Measurements from ENCODE around the gene LPA.
"Not testable (repeated sequence)": the region's sequence is repeated elsewhere in the genome, so short reads cannot be mapped to it uniquely, and the experiment has no call there.

LPA gene

DNA sequence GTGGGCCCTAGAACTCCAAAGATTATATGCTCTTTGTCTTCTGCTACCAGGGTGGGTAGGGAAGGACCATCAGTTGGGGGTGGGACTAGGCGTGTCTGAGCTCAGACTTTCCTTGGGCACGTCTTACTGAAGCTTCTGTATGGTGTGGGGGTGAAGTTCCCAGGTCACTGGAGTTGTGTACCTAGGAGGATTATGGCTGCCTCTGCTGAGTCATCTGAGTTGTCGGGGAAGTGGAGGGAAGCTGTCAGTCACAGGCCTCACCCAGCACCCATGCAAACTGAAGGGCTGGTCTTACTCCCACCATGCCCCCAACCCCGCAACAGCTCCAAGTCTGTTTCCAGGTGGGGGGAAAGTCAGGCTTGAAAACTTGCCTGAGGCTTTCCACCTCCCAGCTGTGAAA, 90.1 kb downstream of the LPA start:
- TF ChIP-seq GATA1 (IDR thresholded peaks at IDR 0.05; ENCODE audit: low read depth, low read length) = no peak
- no peak for TF ChIP-seq POLR2A (IDR thresholded peaks at IDR 0.05; ENCODE audit: low read length)
- no peak for DNase-seq

DNA sequence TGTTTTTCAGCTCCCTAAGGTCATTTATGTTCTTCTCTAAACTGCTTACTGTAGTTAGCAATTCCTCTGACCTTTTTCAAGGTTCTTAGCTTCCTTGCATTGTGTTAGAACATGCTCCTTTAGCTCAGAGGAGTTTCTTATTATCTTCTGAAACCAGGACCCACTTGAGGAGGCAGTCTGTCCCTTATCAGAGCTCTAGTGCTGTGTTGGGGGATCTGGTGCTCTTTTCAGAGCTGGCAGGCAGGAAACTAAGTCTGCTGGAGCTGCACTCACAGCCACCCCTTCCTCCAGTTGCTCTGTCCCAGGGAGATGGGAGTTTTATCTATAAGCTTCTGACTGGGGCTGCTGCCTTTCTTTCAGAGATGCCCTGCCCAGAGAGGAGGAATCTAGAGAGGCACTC, 92.9 kb downstream of the LPA start:
- DNase-seq = not testable (repeated sequence)

DNA sequence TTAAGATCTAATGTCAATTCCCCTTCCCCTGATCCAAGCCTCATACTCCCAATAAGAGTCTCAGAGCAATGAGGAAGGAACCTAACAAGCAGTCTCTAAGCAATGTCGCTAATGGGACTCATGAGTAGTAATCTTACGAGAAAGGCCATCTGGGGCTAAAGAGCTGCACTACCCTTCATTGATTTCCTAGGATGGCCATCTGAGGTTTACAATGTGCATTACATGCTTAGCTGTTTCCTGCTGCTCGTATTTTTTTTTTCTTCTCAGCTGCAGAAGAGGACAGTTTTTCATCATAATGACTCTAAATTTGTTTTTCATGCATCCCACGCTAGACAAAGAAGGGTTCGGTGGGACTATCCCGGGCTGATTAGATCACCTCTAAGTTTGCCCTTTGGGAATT, 119.3 kb downstream of the LPA start:
- DNase-seq = no peak

DNA sequence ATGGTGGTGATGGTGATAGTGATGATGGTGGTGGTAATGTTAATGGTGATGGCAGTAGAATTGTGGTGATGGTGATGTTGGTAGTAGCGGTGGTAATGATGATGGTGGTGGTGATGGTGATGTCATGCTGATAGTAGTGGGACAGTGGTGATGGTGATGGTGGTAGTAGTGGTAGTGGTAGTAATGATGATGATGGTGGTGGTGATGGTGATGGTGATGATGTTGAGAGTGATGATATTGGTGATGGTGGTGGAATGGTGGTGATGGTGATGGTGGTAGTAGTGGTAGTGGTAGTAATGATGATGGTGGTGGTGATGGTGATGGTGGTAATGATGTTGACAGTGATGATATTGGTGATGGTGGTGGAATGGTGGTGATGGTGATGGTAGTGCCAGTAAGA, 128.8 kb downstream of the LPA start:
- DNase-seq = no peak
- TF ChIP-seq GATA1 (IDR thresholded peaks at IDR 0.05; ENCODE audit: low read depth, low read length) (no peak), POLR2A (IDR thresholded peaks at IDR 0.05; ENCODE audit: low read length) (no peak)

More for the DNA sequence above, 119.3 kb downstream of the LPA start:
- TF ChIP-seq POLR2A (IDR thresholded peaks at IDR 0.05; ENCODE audit: low read length) (no peak), GATA1 (IDR thresholded peaks at IDR 0.05; ENCODE audit: low read depth, low read length) (no peak)

DNA sequence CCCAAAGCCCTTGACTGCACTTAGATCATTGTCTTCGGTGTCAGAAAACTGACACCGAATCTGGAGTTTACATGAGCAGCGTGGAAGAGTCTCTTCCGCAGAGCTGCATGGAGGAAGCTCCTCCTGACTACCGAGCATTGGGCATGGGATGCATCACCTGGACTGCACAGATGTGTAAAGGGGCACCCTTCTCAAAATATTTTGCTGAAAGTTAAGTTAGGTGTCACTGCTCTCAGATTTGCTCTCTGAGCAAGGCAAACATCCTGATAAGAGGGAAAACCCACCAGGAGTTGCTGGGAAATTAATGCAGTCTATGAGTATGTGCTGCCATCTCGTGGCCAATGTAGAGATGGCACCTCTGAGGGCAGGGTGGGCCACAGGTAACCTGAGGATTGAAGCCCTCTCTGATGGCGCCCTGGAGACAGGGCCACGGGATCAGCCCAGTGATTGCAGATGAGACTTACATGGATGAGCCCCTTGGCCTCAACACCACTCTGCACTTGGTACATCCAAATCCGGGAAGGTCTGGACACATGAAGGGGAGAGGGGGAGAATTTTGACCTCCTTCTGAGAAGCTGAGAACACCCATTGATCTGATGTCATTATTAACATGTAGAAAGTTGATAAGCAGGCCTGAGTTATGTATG, 129.9 kb downstream of the LPA start:
- TF ChIP-seq POLR2A (IDR thresholded peaks at IDR 0.05; ENCODE audit: low read length) (no peak), GATA1 (IDR thresholded peaks at IDR 0.05; ENCODE audit: low read depth, low read length) (no peak)
- DNase-seq = peak; percentile 5 to 47

DNA sequence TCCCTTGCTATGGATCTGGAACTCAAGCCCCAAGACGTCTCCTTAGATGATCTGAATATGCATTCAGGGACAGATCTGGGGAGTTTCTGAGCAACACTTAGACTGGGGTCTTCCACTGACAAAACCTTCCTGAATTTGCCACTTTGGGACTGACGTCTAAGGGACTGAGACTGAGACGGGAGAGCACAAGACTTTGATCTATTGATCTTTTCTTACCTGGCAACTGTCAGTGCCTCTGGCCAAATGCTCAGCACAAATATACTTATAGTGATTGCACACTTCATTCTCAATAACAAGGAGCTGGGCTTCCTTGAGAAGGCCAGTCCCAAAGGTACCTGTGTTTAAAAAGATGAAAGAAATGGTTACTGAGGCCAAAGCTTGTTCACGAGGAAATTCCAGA, 131.8 kb downstream of the LPA start:
- TF ChIP-seq POLR2A (IDR thresholded peaks at IDR 0.05; ENCODE audit: low read length) (no peak), GATA1 (IDR thresholded peaks at IDR 0.05; ENCODE audit: low read depth, low read length) (no peak)
- no peak for DNase-seq

DNA sequence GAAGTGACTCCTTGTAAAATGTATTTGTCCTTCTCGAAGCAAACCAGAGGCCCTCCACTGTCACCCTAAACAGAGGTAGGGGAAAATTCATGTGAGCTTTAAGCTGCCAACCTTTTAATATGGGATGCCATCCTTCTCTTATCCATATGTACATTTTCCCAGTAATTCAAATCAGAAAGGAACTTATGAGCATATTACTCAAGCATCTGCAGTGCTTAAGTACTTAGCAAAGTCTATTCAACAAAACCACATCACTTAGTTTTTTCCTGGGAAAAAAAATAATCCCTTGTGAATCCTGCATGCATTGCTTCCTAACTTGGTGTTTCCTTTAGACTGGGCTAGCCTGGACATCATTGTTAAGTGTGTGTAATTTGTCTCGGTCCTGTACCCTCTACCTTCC, 132.2 kb downstream of the LPA start:
- TF ChIP-seq GATA1 (IDR thresholded peaks at IDR 0.05; ENCODE audit: low read depth, low read length) = no peak
- no peak for TF ChIP-seq POLR2A (IDR thresholded peaks at IDR 0.05; ENCODE audit: low read length)

DNA sequence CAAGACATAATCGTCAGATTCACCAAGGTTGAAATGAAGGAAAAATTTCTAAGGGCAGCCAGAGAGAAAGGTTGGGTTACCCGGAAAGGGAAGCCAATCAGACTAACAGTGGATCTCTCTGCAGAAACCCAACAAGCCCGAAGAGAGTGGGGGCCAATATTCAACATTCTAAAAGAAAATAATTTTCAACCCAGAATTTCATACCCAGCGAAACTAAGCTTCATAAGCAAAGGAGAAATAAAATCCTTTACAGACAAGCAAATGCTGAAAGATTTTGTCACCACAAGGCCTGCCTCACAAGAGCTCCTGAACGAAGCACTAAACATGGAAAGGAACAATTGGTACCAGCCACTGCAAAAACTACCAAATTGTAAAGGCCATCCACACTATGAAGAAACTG, 134.6 kb downstream of the LPA start:
- not testable (repeated sequence) for DNase-seq

More for the DNA sequence above, 132.2 kb downstream of the LPA start:
- DNase-seq = no peak

DNA sequence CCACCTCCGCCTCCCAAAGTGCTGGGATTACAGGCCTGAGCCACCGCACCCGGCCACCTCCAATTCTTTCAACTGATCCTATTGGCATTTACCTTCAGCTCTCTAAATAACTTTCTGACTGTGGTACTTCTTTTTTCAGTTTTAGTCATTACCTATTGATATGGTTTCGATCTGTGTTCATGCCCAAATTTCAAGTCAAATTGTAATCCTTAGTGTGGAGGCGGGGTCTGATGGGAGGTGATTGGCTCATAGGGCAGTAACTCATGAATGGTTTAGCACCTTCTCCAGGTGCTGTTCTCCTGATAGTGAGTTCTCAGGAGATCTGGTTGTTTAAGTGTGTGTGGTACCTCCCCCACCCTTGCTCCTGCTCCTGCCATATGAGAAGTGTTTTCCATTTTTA, 140.9 kb downstream of the LPA start:
- TF ChIP-seq POLR2A (IDR thresholded peaks at IDR 0.05; ENCODE audit: low read length) (no peak), GATA1 (IDR thresholded peaks at IDR 0.05; ENCODE audit: low read depth, low read length) (no peak)
- DNase-seq = no peak

DNA sequence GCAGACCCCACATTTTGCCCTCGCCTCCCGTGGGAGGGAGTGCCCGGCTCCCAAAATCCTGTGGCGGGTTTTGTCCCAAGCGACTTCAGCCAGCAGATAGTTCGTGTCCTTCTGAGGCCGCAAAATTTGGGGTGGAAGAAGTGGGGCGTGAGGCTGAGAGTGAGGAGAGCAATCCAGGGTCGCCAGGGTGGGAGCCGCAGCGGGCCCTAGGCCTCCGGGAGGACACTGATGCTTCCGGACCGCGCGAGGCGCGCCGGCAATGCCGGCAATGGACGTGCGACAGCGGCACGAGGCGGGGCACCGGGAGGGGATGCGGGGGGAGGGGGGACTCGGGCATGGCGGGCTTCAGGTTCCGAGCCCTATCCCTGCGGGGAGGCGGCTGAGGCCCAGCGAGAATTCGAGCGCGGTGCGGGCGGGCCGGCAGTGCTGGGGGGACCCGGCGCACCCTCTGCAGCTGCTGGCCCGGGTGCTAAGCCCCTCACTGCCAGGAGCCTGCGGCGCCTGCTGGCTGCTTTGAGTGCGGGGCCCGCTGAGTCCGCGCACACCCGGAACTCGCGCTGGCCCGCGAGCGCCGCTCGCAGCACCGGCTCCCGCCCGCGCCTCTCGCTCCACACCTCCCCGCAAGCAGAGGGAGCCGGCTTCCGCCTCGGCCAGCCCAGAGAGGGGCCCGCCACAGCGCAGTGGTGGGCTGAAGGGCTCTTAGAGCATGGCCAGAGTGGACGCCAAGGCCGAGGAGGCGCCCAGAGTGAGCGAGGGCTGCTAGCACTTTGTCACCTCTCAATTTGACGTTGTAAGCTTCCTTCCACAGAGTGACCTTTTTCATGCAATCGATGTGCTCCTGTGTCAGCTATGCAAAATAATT, 143.8 kb downstream of the LPA start:
- TF ChIP-seq POLR2A (IDR thresholded peaks at IDR 0.05; ENCODE audit: low read length) = no peak
- no peak for TF ChIP-seq GATA1 (IDR thresholded peaks at IDR 0.05; ENCODE audit: low read depth, low read length)
- peak in 1 of 2 experiments; percentile 31 for DNase-seq

DNA sequence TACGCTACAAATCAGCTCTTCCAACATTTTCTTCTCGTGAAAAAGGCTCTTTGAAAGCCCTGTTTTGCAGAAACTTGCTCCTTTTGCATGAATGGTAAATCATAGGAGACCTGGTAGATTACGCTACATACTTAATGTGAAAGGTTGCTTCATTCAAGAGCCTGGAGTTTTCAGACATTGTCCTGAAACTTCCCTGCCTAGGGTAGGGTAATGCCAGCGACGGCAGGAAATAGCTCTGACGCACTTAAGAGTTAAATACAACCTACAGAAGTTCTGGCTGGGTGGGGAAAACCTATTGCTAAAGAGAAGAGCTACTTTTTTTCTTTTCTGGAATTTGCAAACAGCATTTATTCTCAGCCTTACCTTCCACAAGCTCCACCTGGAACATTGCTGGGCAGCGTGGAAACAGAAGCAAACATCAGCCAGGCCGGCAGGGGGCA, 144.5 kb downstream of the LPA start:
- TF ChIP-seq POLR2A (IDR thresholded peaks at IDR 0.05; ENCODE audit: low read length) (no peak), GATA1 (IDR thresholded peaks at IDR 0.05; ENCODE audit: low read depth, low read length) (no peak)
- peak in 1 of 2 experiments; percentile 65 for DNase-seq

DNA sequence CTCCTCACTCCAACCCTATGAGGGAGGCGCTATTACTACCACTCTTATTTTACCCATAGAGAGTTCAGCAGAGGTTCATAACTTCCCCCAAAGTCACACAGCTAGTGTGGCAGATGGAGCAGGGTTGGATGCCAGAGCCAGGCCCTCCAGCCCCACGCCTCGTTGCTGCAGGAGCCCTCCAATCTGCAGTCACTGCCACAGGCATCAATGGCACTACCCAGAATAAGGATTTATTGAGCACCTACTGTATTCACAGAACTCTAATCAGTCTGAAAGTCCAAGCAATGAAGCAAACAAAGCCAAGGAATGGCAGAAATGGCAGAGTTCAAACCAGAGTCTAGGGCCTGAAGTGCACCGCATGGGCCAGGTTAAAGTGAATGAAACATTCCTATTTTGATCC, 144.9 kb downstream of the LPA start:
- no peak for DNase-seq
- TF ChIP-seq POLR2A (IDR thresholded peaks at IDR 0.05; ENCODE audit: low read length) (no peak), GATA1 (IDR thresholded peaks at IDR 0.05; ENCODE audit: low read depth, low read length) (no peak)

DNA sequence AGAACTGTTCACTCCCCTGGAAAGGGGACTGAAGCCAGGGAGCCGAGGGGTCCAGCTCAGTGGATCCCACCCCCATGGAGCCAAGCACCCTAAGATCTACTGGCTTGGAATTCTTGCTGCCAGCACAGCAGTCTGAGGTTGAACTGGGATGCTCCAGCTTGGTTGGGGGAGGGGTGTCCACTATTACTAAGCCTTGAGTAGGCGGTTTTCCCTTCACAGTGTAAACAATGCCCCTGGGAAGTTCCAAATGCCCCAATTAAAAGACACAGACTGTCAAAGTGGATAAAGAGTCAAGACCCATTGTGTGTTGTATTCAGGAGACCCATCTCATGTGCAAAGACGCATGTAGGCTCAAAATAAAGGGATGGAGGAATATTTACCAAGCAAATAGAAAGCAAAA, 150.2 kb downstream of the LPA start:
- TF ChIP-seq POLR2A (IDR thresholded peaks at IDR 0.05; ENCODE audit: low read length) = no peak
- TF ChIP-seq GATA1 (IDR thresholded peaks at IDR 0.05; ENCODE audit: low read depth, low read length) = no peak
- DNase-seq = no peak

DNA sequence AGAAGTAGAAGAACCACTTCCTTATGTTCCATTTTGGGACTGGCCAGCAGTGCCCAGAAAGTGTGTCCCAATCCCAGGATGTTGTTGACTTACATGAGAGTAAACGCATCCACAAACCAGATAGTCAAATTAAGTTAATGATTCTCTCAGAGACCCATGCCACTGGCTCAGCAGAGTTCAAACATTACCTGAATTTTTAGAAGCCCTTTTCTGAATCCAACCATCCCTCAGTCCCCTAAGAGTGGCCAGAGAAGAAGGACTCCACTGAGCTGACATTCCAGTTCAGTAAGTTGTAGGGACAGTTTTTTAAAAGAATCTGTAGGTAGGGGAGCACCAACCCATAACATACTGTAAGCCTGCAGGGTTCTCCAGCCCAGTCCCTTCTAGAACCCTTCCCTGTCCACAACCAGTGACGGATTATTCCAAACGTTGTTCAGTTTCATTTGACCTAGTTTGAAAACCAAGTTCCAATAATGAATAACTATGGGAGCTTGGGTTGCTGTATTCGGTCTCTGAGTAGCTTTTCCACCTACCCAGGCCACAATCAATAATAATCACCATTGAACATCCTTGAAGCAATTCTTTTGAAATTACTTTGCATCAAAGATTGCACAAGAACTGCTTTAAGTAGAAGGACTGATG, 153.0 kb downstream of the LPA start:
- TF ChIP-seq GATA1 (IDR thresholded peaks at IDR 0.05; ENCODE audit: low read depth, low read length) = no peak
- no peak for TF ChIP-seq POLR2A (IDR thresholded peaks at IDR 0.05; ENCODE audit: low read length)
- DNase-seq = no peak

DNA sequence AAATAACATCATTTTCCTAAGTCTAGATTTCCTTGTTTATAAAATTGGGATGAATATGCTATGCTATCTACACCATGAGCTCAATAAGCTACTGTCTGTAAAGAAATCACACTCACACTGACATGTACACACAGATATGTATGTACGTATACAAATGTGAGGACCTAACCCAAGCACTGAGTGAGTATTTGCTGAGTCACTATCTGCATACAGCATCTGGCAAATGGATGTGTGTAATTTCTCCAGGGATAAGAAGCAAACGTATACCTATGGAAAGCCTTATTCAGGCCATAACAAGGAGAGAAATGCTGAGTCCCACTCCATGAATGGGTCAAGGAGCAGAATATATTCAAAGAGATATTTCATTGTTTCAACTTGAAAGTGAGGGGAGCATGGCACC, 153.9 kb downstream of the LPA start:
- TF ChIP-seq POLR2A (IDR thresholded peaks at IDR 0.05; ENCODE audit: low read length) (no peak), GATA1 (IDR thresholded peaks at IDR 0.05; ENCODE audit: low read depth, low read length) (no peak)
- DNase-seq = peak; percentile 13 to 22
